C4-2B (cell line): ENCODE results near the gene CTSL.

Experiments used
- H3K27ac ChIP-seq: fragments of 450-650 bp; 2 replicates; pipeline ENCODE4 v1.5.1; 2017
- ZFX ChIP-seq: fragments of 450-650 bp; IDR thresholded peaks from 2 replicates; pipeline ENCODE4 v1.6.1; 2017
- TF ChIP-seq, protein P1 (sequence below): fragments of 450-650 bp; conservative IDR thresholded peaks from 2 replicates; pipeline ENCODE4 v1.5.1; 2017; ENCODE audit warnings: mild to moderate bottlenecking

CTSL gene

DNA sequence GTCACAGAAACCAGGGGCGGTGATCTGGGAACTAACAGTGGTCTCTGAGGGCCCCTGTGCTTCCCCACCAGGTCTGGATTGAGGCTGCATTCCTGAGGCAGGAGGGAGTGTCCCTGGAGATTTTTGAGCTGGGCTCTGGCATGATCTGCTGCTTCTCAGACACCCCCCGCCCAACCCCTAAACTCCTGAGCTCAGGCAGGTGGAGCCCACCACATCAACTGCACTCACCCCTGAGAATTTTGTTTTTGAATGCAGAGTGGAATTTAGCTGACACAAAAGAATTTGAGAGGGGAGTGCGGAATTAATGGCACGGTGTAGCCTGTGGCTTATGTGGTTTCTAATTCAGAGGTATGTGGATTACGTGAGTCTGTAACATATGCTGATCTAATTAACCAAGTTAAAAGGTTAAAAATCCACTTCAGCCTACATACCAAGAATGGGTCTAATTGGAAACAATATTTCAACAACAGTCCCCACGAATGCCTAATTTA is 23.9 kb upstream of the CTSL start:
- no peak overlapping the region for H3K27ac ChIP-seq
- TF ChIP-seq, protein P1, sequence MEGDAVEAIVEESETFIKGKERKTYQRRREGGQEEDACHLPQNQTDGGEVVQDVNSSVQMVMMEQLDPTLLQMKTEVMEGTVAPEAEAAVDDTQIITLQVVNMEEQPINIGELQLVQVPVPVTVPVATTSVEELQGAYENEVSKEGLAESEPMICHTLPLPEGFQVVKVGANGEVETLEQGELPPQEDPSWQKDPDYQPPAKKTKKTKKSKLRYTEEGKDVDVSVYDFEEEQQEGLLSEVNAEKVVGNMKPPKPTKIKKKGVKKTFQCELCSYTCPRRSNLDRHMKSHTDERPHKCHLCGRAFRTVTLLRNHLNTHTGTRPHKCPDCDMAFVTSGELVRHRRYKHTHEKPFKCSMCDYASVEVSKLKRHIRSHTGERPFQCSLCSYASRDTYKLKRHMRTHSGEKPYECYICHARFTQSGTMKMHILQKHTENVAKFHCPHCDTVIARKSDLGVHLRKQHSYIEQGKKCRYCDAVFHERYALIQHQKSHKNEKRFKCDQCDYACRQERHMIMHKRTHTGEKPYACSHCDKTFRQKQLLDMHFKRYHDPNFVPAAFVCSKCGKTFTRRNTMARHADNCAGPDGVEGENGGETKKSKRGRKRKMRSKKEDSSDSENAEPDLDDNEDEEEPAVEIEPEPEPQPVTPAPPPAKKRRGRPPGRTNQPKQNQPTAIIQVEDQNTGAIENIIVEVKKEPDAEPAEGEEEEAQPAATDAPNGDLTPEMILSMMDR, result no peak
- TF ChIP-seq ZFX, result no peak

DNA sequence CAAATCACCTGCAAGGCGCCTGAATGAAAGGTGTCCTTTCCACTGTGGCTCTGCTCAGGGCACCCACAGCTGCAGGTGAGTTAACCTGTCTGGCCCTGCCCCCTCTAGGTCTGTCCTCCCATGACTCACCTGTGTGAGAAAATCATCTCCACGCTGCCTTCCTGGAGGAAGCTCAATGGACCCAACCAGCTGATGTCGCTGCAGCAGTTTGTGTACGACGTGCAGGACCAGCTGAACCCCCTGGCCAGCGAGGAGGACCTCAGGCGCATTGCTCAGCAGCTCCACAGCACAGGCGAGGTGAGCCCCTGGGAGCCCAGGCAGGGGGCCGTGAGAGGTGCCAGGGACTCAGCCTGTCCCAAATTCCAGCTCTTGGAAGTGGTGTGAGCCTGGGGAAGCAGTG is 23.0 kb upstream of the CTSL start:
- TF ChIP-seq, protein P1, result no peak
- TF ChIP-seq ZFX, result no peak
- H3K27ac ChIP-seq, result no peak overlapping the region

DNA sequence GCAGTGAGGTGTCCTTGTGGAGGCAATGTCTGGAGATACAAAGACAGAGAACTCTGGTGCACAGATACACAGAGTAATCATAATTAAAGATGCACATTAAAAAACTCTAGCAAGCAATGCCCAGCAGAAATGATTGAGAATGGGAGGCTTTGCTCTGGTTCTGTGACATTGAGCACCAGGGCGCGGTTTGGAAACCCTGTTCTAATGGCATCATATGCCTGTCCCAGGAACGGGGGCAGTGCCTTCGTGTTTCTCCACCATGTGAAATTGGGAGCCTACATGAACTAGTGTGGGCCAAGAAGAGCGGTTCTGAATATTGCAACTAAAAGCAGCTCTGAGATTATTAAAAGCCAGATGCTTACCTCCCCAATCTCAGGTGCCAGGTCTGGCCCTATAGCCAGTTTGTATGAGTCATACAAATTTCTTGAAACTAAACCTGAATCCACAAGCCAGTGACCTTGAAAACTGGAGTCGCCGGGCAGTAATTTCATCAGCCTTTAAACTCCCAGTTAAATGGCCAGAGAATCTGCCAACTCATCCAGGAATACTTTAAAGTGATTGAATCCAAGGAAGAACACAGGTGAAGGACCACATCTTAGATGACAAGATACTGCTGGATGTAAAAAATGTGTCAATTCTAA is 22.2 kb upstream of the CTSL start:
- H3K27ac ChIP-seq, result no peak overlapping the region
- TF ChIP-seq, protein P1, result no peak
- TF ChIP-seq ZFX, result no peak

DNA sequence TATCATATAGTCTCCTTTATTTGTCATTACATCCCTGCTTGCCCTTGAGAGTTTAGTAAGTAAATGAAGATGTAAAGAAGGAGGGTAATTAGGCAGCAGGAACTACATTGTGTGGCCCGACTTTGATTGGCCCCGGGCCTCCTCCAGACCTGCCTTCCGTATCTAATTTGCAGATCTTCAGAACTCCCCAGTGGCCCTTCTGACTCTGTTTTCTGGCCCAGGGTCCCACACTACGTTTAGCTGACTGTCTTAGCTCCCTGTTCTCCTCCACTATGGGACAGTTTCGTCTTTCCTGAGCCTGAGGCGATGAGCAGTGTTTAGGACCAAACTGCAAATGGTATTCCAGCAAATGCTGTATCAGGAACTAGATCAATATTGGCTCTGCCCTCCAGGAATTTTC is 21.6 kb upstream of the CTSL start:
- H3K27ac ChIP-seq, result no peak overlapping the region
- no peak for TF ChIP-seq ZFX
- TF ChIP-seq, protein P1, result no peak

DNA sequence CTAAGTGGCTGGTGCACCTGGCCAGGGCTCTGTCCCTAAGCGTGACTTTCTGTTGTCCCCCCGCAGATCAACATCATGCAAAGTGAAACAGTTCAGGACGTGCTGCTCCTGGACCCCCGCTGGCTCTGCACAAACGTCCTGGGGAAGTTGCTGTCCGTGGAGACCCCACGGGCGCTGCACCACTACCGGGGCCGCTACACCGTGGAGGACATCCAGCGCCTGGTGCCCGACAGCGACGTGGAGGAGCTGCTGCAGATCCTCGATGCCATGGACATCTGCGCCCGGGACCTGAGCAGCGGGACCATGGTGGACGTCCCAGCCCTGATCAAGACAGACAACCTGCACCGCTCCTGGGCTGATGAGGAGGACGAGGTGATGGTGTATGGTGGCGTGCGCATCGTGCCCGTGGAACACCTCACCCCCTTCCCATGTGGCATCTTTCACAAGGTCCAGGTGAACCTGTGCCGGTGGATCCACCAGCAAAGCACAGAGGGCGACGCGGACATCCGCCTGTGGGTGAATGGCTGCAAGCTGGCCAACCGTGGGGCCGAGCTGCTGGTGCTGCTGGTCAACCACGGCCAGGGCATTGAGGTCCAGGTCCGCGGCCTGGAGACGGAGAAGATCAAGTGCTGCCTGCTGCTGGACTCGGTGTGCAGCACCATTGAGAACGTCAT is 19.7 kb upstream of the CTSL start:
- H3K27ac ChIP-seq, result no peak overlapping the region
- TF ChIP-seq ZFX, result no peak
- TF ChIP-seq, protein P1, result no peak

DNA sequence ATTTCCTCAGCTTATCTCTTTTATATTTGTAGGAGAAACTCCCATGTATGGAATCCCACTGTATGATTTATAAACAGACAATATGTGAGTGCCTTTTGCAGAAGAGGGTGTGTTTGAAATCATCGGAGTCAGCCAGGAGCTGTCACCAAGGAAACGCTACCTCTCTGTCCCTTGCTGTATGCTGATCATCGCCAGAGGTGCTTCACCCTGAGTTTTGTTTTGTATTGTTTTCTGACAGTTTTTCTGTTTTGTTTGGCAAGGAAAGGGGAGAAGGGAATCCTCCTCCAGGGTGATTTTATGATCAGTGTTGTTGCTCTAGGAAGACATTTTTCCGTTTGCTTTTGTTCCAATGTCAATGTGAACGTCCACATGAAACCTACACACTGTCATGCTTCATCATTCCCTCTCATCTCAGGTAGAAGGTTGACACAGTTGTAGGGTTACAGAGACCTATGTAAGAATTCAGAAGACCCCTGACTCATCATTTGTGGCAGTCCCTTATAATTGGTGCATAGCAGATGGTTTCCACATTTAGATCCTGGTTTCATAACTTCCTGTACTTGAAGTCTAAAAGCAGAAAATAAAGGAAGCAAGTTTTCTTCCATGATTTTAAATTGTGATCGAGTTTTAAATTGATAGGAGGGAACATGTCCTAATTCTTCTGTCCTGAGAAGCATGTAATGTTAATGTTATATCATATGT is 18.0 kb upstream of the CTSL start:
- TF ChIP-seq ZFX, result no peak
- TF ChIP-seq, protein P1, result no peak

DNA sequence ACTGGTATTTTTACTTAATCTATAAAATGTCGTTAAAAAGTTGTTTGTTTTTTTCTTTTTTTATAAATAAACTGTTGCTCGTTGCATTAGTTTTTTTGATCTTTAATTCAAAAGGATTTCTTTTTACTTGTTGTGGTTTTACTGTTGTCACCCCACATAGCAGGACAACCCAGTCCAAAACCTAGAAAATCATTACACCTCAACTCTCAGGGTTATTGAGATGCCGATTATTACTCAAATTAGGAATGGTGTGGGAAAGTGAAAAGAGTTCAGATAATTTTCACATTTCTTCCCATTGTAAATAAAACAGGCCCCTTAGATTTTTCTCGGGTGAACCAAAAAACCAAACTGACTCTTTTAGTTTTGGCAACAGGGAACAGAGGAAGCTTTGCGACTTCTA is 17.4 kb upstream of the CTSL start:
- no peak overlapping the region for H3K27ac ChIP-seq
- TF ChIP-seq, protein P1, result no peak
- no peak for TF ChIP-seq ZFX

More for the DNA sequence above, 18.0 kb upstream of the CTSL start:
- no peak overlapping the region for H3K27ac ChIP-seq
